ENCODE results near the gene SLC27A4.
"Not testable (repeated sequence)": the region's sequence is repeated elsewhere in the genome, so short reads cannot be mapped to it uniquely, and the experiment has no call there.

SLC27A4 gene

DNA sequence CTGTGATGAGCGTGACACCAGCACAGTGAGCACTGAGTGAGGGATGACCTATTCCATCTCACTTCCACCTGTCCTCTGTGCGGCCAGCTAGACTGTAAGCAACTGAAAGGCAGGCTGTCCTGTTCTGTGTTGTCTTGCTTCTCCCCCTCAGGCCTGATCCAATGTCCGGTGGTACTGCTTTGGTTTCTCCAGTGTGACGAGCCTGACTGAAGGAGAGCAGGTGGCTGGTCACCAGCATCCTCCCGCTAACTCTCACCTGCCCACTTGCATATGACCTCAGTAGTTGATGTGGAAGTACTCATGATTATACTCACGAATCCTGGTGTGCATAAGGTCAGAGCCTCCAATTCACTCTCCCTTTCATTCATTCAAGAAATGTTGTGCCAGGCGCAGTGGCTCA, 2.4 kb upstream of the SLC27A4 start:
- Histone ChIP-seq H4K20me1 (peaks cover 0 to 23% (median 8%) of the 10 kb centered on the region in 11 experiments; a peak in 10 of 22 replicates), H3K9ac (no peak overlapping the region), H3K9me3 (replicated peaks in 1 of 11) (no peaks in the 10 kb centered on the region), H3K27ac (no peak overlapping the region), H3K4me3 (no peak overlapping the region), H3K27me3 (no peaks in the 10 kb centered on the region), H3K4me1 (peaks cover 5 to 27% (median 23%) of the 10 kb centered on the region in 10 experiments; a peak in 17 of 20 replicates), H3K4me2 (no peak overlapping the region), H3K36me3 (peaks cover 4 to 38% (median 18%) of the 10 kb centered on the region in 11 experiments; a peak in 20 of 22 replicates)
- no peak for TF ChIP-seq Cebpa-rat (IDR thresholded peaks at IDR 0.05)

DNA sequence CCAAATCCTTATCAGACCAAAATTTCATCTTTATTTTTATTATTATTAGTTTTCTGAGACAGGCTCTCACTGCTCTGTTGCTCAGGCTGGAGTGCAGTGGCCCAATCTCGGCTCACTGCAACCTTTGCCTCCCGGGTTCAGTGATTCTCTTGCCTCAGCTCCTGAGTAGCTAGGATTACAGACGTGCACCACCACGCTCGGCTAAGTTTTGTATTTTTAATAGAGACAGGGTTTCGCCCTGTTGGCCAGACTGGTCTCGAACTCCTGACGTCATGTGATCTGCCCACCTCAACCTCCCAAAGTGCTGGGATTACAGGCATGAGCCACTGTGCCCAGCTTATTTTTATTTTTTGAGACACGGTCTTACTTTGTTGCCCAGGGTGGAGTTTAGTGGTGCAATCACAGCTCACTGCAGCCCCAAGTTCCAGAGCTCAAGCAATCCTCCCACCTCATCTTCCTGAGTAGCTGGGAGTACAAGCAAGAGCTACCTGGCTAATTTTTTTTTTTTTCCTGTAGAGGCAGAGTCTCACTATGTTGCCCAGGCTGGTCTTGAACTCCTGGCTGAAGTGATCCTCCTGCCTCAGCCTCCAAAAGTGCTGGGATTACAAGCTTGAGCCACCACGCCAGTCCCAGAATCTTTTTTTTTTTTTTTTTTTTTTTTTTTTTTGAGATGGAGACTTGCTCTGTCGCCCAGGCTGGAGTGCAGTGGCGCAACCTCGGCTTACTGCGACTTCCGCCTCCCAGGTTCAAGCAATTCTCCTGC, 1.3 kb upstream of the SLC27A4 start:
- not testable (repeated sequence) for H3K4me3 ChIP-seq; H3K4me2 ChIP-seq; H3K27me3 ChIP-seq; H3K27ac ChIP-seq; H3K9ac ChIP-seq; H3K9me3 ChIP-seq (replicated peaks in 1 of 11)
- H4K20me1 ChIP-seq = peaks cover 0 to 23% (median 10%) of the 10 kb centered on the region in 11 experiments; a peak in 10 of 22 replicates
- H3K36me3 ChIP-seq = peaks cover 15 to 41% (median 27%) of the 10 kb centered on the region in 11 experiments
- H3K4me1 ChIP-seq = peaks cover 0 to 16% (median 13%) of the 10 kb centered on the region in 10 experiments; a peak in 16 of 20 replicates

DNA sequence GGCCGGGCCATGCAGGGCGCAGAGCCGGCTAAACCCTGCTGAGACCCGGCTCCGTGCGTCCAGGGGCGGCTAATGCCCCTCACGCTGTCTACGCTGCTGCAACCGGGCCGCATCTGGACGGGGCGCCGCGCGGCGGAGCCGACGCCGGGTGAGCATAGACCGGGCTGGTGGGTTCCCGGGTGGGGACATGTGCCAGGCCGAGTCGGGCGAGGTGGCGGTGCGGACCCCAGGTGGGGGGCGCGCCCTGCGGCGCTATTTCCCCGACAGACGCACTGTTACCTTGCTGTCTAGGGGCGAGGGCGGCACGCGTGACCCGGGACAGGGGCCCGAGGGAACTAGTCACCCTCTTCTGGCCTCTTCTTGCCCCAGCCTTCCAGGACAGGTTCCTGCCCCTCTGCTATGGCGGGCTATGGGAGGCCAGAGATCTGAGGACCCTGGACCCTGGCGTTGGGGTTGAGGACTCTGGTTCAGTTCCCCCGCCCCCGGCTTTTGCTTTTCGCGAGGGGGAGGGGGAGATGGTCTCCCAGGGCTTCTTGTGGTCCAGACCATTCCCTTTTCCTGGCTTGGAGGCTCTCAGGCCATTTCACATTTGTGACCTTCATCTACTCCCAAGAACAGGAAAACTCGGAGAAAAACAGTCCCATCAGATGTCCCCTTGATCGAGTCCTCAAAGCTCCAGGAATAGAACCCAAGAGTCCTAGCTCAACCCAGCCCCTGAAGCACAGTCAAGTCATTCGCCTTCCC, 536 bp downstream of the SLC27A4 start:
- Histone ChIP-seq H3K27me3 (no peaks in the 10 kb centered on the region), H3K9ac (peak overlapping the region; percentile 68 to 87 (median 82)), H3K27ac (peak overlapping the region; percentile 23 to 72 (median 51); a peak in 19 of 22 replicates), H4K20me1 (peaks cover 0 to 27% (median 14%) of the 10 kb centered on the region in 11 experiments; a peak in 10 of 22 replicates), H3K4me2 (peak overlapping the region; percentile 93 to 99 (median 99)), H3K9me3 (replicated peaks in 1 of 11) (no peaks in the 10 kb centered on the region), H3K4me1 (peaks cover 0 to 16% (median 12%) of the 10 kb centered on the region in 10 experiments; a peak in 15 of 20 replicates), H3K36me3 (peaks cover 33 to 41% (median 38%) of the 10 kb centered on the region in 11 experiments), H3K4me3 (peak overlapping the region; percentile 71 to 90 (median 82))
- TF ChIP-seq Cebpa-rat (IDR thresholded peaks at IDR 0.05) = no peak

DNA sequence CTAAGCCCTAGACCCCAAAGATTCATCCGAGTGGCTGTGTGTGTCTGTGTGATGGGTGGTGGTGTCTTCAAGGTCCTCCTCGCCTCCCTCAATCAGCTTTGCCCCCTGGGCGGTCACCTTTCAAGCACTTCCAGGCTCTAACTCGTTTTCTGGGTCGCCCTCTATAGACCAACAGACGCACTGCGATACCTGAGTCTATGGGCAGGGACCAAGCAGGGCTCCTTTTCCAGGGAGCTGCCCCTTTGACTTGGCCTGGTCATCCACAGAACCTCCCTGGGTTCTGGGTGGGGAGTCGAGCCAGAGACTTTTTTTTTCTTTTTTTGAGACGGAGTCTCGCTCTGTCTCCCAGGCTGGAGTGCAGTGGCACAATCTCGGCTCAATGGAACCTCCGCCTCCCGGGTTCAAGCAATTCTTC, 1.1 kb downstream of the SLC27A4 start:
- Histone ChIP-seq H3K4me1 (peaks cover 0 to 16% (median 12%) of the 10 kb centered on the region in 10 experiments; a peak in 15 of 20 replicates), H3K27ac (peak overlapping the region in 2 of 11 experiments; percentile 68 to 70; a peak in 2 of 22 replicates), H3K9ac (peak overlapping the region; percentile 68 to 87 (median 82)), H3K4me3 (peak overlapping the region; percentile 71 to 90 (median 82)), H4K20me1 (peaks cover 0 to 27% (median 14%) of the 10 kb centered on the region in 11 experiments; a peak in 10 of 22 replicates), H3K27me3 (no peaks in the 10 kb centered on the region), H3K36me3 (peaks cover 38 to 47% (median 44%) of the 10 kb centered on the region in 11 experiments), H3K4me2 (peak overlapping the region; percentile 93 to 99 (median 99)), H3K9me3 (replicated peaks in 1 of 11) (no peaks in the 10 kb centered on the region)
- no peak for TF ChIP-seq Cebpa-rat (IDR thresholded peaks at IDR 0.05)

DNA sequence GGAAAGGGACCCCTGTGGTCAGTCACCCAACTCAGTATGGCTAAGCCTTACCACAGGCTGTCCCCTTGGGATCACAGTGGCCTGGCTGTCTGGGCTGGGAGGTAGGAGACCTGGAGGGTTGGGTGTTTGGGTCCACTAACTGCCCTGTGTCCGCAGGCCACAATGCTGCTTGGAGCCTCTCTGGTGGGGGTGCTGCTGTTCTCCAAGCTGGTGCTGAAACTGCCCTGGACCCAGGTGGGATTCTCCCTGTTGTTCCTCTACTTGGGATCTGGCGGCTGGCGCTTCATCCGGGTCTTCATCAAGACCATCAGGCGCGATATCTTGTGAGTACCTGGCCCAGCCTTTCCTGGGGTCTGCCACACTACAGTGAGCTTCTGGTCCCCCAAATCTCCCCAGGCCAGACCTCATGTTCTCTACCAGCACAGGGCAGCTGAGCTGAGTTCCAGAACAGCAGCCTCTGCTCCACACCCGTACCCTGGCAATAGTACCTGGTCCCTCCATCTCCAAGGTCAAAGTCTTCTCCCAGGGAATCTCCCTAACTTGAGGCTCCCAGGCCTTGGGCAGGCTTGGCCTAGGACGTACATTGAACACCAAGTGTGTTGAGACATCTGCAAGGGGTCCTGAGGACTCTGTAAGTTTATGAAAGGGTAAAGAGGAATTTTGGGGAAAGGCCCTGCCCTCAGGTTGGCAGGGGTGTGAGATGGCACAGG, 2.8 kb downstream of the SLC27A4 start:
- peaks cover 55 to 62% (median 59%) of the 10 kb centered on the region in 11 experiments for H3K36me3 ChIP-seq
- no peak for TF ChIP-seq Cebpa-rat (IDR thresholded peaks at IDR 0.05)
- no peak overlapping the region for H3K4me3 ChIP-seq
- H4K20me1 ChIP-seq = peaks cover 0 to 27% (median 14%) of the 10 kb centered on the region in 11 experiments; a peak in 10 of 22 replicates
- peak overlapping the region in 1 of 11 experiments; percentile 1; a peak in 2 of 22 replicates for H3K9ac ChIP-seq
- no peaks in the 10 kb centered on the region for H3K9me3 ChIP-seq (replicated peaks in 1 of 11)
- no peak overlapping the region for H3K4me2 ChIP-seq
- H3K27ac ChIP-seq = no peak overlapping the region
- peaks cover 0 to 16% (median 12%) of the 10 kb centered on the region in 10 experiments; a peak in 15 of 20 replicates for H3K4me1 ChIP-seq
- H3K27me3 ChIP-seq = no peaks in the 10 kb centered on the region

DNA sequence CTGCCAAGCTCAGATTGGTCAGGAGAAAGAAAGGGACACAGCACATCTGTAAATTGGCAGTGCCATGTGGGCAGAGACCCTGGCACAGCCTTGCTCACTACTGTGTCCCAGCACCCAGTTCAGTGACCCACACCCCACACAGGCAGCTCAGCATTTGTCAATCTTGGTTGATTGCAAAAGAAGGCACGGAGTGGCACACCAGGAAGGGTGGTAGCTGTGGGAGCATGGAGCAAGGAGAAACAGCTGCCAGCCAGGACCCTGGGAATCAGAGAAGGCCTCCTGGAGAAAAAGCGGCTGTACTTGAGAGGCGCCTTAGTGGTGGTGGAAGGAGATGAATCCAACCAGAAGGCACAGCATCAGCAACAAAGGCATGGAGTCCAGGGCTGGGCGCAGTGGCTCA, 3.5 kb downstream of the SLC27A4 start:
- Histone ChIP-seq H4K20me1 (peaks cover 0 to 27% (median 14%) of the 10 kb centered on the region in 11 experiments; a peak in 10 of 22 replicates), H3K27me3 (no peaks in the 10 kb centered on the region), H3K4me2 (no peak overlapping the region), H3K9me3 (replicated peaks in 1 of 11) (no peaks in the 10 kb centered on the region), H3K4me3 (no peak overlapping the region), H3K9ac (no peak overlapping the region), H3K4me1 (peaks cover 0 to 16% (median 12%) of the 10 kb centered on the region in 10 experiments; a peak in 15 of 20 replicates), H3K27ac (no peak overlapping the region), H3K36me3 (peaks cover 61 to 68% (median 65%) of the 10 kb centered on the region in 11 experiments)
- TF ChIP-seq Cebpa-rat (IDR thresholded peaks at IDR 0.05) = no peak

DNA sequence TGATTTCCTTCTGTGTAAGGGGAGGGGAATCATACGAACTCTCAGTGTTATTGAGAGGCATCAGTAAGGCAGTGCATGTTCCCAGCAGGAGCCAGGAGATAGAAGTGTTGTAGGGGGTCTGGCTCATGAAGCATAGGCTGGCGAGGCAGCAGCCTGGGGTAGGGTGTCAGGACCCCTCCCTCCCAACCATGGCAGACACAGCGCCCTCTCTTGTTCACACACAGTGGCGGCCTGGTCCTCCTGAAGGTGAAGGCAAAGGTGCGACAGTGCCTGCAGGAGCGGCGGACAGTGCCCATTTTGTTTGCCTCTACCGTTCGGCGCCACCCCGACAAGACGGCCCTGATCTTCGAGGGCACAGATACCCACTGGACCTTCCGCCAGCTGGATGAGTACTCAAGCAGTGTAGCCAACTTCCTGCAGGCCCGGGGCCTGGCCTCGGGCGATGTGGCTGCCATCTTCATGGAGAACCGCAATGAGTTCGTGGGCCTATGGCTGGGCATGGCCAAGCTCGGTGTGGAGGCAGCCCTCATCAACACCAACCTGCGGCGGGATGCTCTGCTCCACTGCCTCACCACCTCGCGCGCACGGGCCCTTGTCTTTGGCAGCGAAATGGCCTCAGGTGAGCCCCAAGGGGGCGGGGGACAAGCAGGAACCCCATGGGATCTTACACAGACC, 4.7 kb downstream of the SLC27A4 start:
- no peak for TF ChIP-seq Cebpa-rat (IDR thresholded peaks at IDR 0.05)
- peaks cover 72 to 80% (median 76%) of the 10 kb centered on the region in 11 experiments for H3K36me3 ChIP-seq
- H3K4me3 ChIP-seq = no peak overlapping the region
- no peak overlapping the region for H3K27ac ChIP-seq
- H4K20me1 ChIP-seq = peaks cover 0 to 27% (median 14%) of the 10 kb centered on the region in 11 experiments; a peak in 10 of 22 replicates
- H3K4me2 ChIP-seq = no peak overlapping the region
- H3K4me1 ChIP-seq = peaks cover 0 to 14% (median 11%) of the 10 kb centered on the region in 10 experiments; a peak in 15 of 20 replicates
- no peak overlapping the region; a peak in 1 of 22 replicates for H3K9ac ChIP-seq
- no peaks in the 10 kb centered on the region for H3K9me3 ChIP-seq (replicated peaks in 1 of 11)
- H3K27me3 ChIP-seq = no peaks in the 10 kb centered on the region

DNA sequence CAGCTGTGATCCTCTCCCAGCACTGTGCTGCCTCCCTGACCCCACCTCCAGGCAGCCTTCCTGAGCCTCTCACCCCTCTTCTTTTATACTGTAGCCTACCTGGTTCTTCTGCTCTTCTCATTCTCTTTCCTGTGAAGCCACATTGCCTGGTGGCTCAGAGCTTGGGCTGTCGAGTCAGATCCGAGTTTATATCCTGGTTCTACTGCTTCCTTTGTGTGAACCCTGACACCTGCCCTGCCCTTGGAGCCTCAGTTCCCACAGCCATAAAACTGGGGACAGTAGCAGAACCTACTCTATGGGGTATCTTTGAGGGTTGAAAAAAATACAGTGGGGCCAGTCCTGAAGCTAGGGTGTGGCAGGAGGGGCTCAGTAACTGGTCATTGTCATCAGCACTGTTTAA, 8.8 kb downstream of the SLC27A4 start:
- Histone ChIP-seq H4K20me1 (peaks cover 0 to 15% (median 0%) of the 10 kb centered on the region in 11 experiments; a peak in 1 of 22 replicates), H3K9ac (no peak overlapping the region), H3K4me3 (no peak overlapping the region), H3K4me2 (no peak overlapping the region), H3K4me1 (peaks cover 0 to 5% (median 0%) of the 10 kb centered on the region in 10 experiments; a peak in 1 of 20 replicates), H3K27ac (no peak overlapping the region), H3K36me3 (peaks cover 71 to 98% (median 83%) of the 10 kb centered on the region in 11 experiments), H3K9me3 (replicated peaks in 1 of 11) (no peaks in the 10 kb centered on the region), H3K27me3 (no peaks in the 10 kb centered on the region)
- TF ChIP-seq Cebpa-rat (IDR thresholded peaks at IDR 0.05) = no peak

All from BLaER1 treated with 17β-estradiol and CSF1 and Interleukin-3, amounts not matched to agents 10 nM and 100 nM (cell line).